Measurements from ENCODE around the gene PTPRR.

DNA sequence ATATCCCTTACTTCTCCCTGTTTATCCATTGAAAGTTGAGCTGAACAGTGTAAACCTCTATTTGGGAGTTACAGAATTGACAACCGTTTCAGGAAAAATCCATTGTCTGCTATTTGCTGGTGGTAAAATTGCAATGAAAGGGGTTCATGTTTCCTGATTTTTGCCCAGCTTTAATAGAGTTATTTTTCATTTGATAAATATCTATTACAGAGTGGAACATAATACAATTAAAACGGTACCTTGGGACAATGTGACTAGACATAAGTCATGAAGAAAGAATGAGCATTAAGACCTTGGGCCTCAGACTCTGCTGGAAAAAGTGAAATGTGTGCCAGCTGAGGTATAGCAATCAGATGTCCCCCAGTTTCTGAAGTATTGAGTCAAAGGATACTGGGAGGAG is 13.1 kb downstream of the PTPRR start:
- no peak for TF ChIP-seq POLR2AphosphoS5 (IDR thresholded peaks at IDR 0.05)
- TF ChIP-seq, protein P1, sequence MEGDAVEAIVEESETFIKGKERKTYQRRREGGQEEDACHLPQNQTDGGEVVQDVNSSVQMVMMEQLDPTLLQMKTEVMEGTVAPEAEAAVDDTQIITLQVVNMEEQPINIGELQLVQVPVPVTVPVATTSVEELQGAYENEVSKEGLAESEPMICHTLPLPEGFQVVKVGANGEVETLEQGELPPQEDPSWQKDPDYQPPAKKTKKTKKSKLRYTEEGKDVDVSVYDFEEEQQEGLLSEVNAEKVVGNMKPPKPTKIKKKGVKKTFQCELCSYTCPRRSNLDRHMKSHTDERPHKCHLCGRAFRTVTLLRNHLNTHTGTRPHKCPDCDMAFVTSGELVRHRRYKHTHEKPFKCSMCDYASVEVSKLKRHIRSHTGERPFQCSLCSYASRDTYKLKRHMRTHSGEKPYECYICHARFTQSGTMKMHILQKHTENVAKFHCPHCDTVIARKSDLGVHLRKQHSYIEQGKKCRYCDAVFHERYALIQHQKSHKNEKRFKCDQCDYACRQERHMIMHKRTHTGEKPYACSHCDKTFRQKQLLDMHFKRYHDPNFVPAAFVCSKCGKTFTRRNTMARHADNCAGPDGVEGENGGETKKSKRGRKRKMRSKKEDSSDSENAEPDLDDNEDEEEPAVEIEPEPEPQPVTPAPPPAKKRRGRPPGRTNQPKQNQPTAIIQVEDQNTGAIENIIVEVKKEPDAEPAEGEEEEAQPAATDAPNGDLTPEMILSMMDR (IDR thresholded peaks at IDR 0.05), result no peak

Measured in suprapubic skin (tissue), 3 donors.